ENCODE data around the gene PRKAR2A.
"Not testable (repeated sequence)": the region's sequence is repeated elsewhere in the genome, so short reads cannot be mapped to it uniquely, and the experiment has no call there.

Gene PRKAR2A

GRCh38 chr3:48856469-48856868 lies 8.8 kb upstream of the PRKAR2A start:
- H3K4me1 ChIP-seq: no peaks in the 10 kb centered on the region
- DNase-seq (ENCODE audit: low spot score in 2 of 2): no peak
- H3K4me3 ChIP-seq: no peak overlapping the region
- H3K27me3 ChIP-seq (ENCODE audit: low read depth): no peaks in the 10 kb centered on the region
- in situ Hi-C loops (cut with MboI; ENCODE audit: low sequenced_read_pairs): no loop called here
- peaks cover 5% of the 10 kb centered on the region; the same call in 1 of the 2 replicates for H3K36me3 ChIP-seq (replicated peaks)
- H3K9me3 ChIP-seq: no peaks in the 10 kb centered on the region

- in situ Hi-C loops (cut with MboI; ENCODE audit: low sequenced_read_pairs): no loop called here
- H3K36me3 ChIP-seq (replicated peaks): peaks cover 5% of the 10 kb centered on the region; the same call in 1 of the 2 replicates
- no peak for DNase-seq (ENCODE audit: low spot score in 2 of 2)
- H3K9me3 ChIP-seq: no peaks in the 10 kb centered on the region
- H3K4me1 ChIP-seq: no peaks in the 10 kb centered on the region
- H3K4me3 ChIP-seq: no peak overlapping the region
- no peaks in the 10 kb centered on the region for H3K27me3 ChIP-seq (ENCODE audit: low read depth)
These were observed 8.2 kb upstream of the PRKAR2A start for GRCh38 chr3:48855681-48856447.

GRCh38 chr3:48852151-48852550 lies 4.5 kb upstream of the PRKAR2A start:
- Histone ChIP-seq H3K36me3 (replicated peaks) (peaks cover under 1% of the 10 kb centered on the region; the same call in 1 of the 2 replicates), H3K9me3 (no peaks in the 10 kb centered on the region), H3K4me1 (no peaks in the 10 kb centered on the region), H3K4me3 (no peak overlapping the region), H3K27me3 (ENCODE audit: low read depth) (no peaks in the 10 kb centered on the region)
- DNase-seq (ENCODE audit: low spot score in 2 of 2): no peak
- in situ Hi-C loops (cut with MboI; ENCODE audit: low sequenced_read_pairs): no loop called here

- H3K4me3 ChIP-seq: no peak overlapping the region
- DNase-seq (ENCODE audit: low spot score in 2 of 2): peak; percentile 35 to 36
- no peaks in the 10 kb centered on the region for H3K27me3 ChIP-seq (ENCODE audit: low read depth)
- in situ Hi-C loops (cut with MboI; ENCODE audit: low sequenced_read_pairs): no loop called here
- H3K36me3 ChIP-seq (replicated peaks): no peaks in the 10 kb centered on the region; the same call in 1 of the 2 replicates
- no peaks in the 10 kb centered on the region for H3K9me3 ChIP-seq
- no peaks in the 10 kb centered on the region for H3K4me1 ChIP-seq
These were observed 3.7 kb upstream of the PRKAR2A start for GRCh38 chr3:48851407-48851806.

GRCh38 chr3:48848816-48849515 lies 1.3 kb upstream of the PRKAR2A start:
- Histone ChIP-seq H3K27me3 (ENCODE audit: low read depth) (no peaks in the 10 kb centered on the region), H3K4me1 (peaks cover 10% of the 10 kb centered on the region; the same call in 1 of the 2 replicates), H3K9me3 (no peaks in the 10 kb centered on the region), H3K36me3 (replicated peaks) (no peaks in the 10 kb centered on the region; the same call in 1 of the 2 replicates), H3K4me3 (no peak overlapping the region)
- no peak for DNase-seq (ENCODE audit: low spot score in 2 of 2)
- in situ Hi-C loops (cut with MboI; ENCODE audit: low sequenced_read_pairs): no loop called here

- Histone ChIP-seq H3K4me1 (peaks cover 10% of the 10 kb centered on the region; the same call in 1 of the 2 replicates), H3K4me3 (peak overlapping the region; percentile 65), H3K9me3 (0 out of 2 replicates have a peak, but pooled peaks cover 5% of the 10 kb centered on the region), H3K27me3 (ENCODE audit: low read depth) (no peaks in the 10 kb centered on the region), H3K36me3 (replicated peaks) (no peaks in the 10 kb centered on the region)
- peak; percentile 73 to 91 for DNase-seq (ENCODE audit: low spot score in 2 of 2)
- in situ Hi-C loops (cut with MboI; ENCODE audit: low sequenced_read_pairs): no loop called here
These were observed 596 bp downstream of the PRKAR2A start for GRCh38 chr3:48847053-48847503.

- Histone ChIP-seq H3K9me3 (peaks cover 5% of the 10 kb centered on the region; the same call in 1 of the 2 replicates), H3K4me3 (no peak overlapping the region), H3K4me1 (peaks cover 10% of the 10 kb centered on the region; the same call in 1 of the 2 replicates), H3K27me3 (ENCODE audit: low read depth) (no peaks in the 10 kb centered on the region), H3K36me3 (replicated peaks) (no peaks in the 10 kb centered on the region)
- in situ Hi-C loops (cut with MboI; ENCODE audit: low sequenced_read_pairs): no loop called here
- no peak for DNase-seq (ENCODE audit: low spot score in 2 of 2)
These were observed 2.5 kb downstream of the PRKAR2A start for GRCh38 chr3:48845170-48845569.

GRCh38 chr3:48837163-48837562 lies 10.5 kb downstream of the PRKAR2A start:
- Histone ChIP-seq H3K27me3 (ENCODE audit: low read depth) (no peaks in the 10 kb centered on the region), H3K36me3 (replicated peaks) (no peaks in the 10 kb centered on the region; the same call in 1 of the 2 replicates), H3K4me1 (peaks cover 13% of the 10 kb centered on the region; the same call in 1 of the 2 replicates), H3K4me3 (no peak overlapping the region), H3K9me3 (no peaks in the 10 kb centered on the region; the same call in none of the 2 replicates)
- DNase-seq (ENCODE audit: low spot score in 2 of 2): no peak
- in situ Hi-C loops (cut with MboI; ENCODE audit: low sequenced_read_pairs): no loop called here

GRCh38 chr3:48835650-48836366 lies 11.9 kb downstream of the PRKAR2A start:
- Histone ChIP-seq H3K4me3 (no peak overlapping the region), H3K27me3 (ENCODE audit: low read depth) (no peaks in the 10 kb centered on the region), H3K4me1 (peaks cover 13% of the 10 kb centered on the region; the same call in 1 of the 2 replicates), H3K9me3 (no peaks in the 10 kb centered on the region; the same call in 1 of the 2 replicates), H3K36me3 (replicated peaks) (no peaks in the 10 kb centered on the region; the same call in 1 of the 2 replicates)
- DNase-seq (ENCODE audit: low spot score in 2 of 2): peak; percentile 75 to 96
- in situ Hi-C loops (cut with MboI; ENCODE audit: low sequenced_read_pairs): no loop called here

GRCh38 chr3:48832684-48833083 lies 15.0 kb downstream of the PRKAR2A start:
- in situ Hi-C loops (cut with MboI; ENCODE audit: low sequenced_read_pairs): no loop called here
- no peak for DNase-seq (ENCODE audit: low spot score in 2 of 2)
- Histone ChIP-seq H3K4me3 (no peak overlapping the region), H3K4me1 (peaks cover 8% of the 10 kb centered on the region; the same call in 1 of the 2 replicates), H3K9me3 (no peaks in the 10 kb centered on the region; the same call in 1 of the 2 replicates), H3K36me3 (replicated peaks) (no peaks in the 10 kb centered on the region), H3K27me3 (ENCODE audit: low read depth) (no peaks in the 10 kb centered on the region)

GRCh38 chr3:48830715-48831114 lies 17.0 kb downstream of the PRKAR2A start:
- Histone ChIP-seq H3K9me3 (no peaks in the 10 kb centered on the region; the same call in 1 of the 2 replicates), H3K27me3 (ENCODE audit: low read depth) (no peaks in the 10 kb centered on the region), H3K4me3 (no peak overlapping the region), H3K4me1 (peaks cover 21% of the 10 kb centered on the region), H3K36me3 (replicated peaks) (no peaks in the 10 kb centered on the region)
- in situ Hi-C loops (cut with MboI; ENCODE audit: low sequenced_read_pairs): no loop called here
- DNase-seq (ENCODE audit: low spot score in 2 of 2): no peak

GRCh38 chr3:48829525-48829924 lies 18.1 kb downstream of the PRKAR2A start:
- H3K4me3 ChIP-seq; in situ Hi-C loops (cut with MboI; ENCODE audit: low sequenced_read_pairs); H3K27me3 ChIP-seq (ENCODE audit: low read depth); H3K9me3 ChIP-seq; H3K36me3 ChIP-seq (replicated peaks); DNase-seq (ENCODE audit: low spot score in 2 of 2): not testable (repeated sequence)
- H3K4me1 ChIP-seq: peaks cover 21% of the 10 kb centered on the region

GRCh38 chr3:48827874-48828273 lies 19.8 kb downstream of the PRKAR2A start:
- DNase-seq (ENCODE audit: low spot score in 2 of 2); H3K27me3 ChIP-seq (ENCODE audit: low read depth); in situ Hi-C loops (cut with MboI; ENCODE audit: low sequenced_read_pairs); H3K9me3 ChIP-seq; H3K4me3 ChIP-seq; H3K36me3 ChIP-seq (replicated peaks): not testable (repeated sequence)
- H3K4me1 ChIP-seq: peaks cover 20% of the 10 kb centered on the region

All from HAP-1 (cell line).